ENCODE results near the gene RRP9. TPM values are rescaled to one million over a fixed set of nuclear protein-coding genes. Genes with fewer than 3 reads are reported as not detected.

RRP9 gene
- total RNA-seq, 2 experiments from 2014 or later, result 40.0 to 40.7 TPM

GRCh38 chr3:51982838-51983577 lies 41.3 kb upstream of the RRP9 start, which contains the start of gene ACY1:
ACY1 (plus strand) TSS chr3:51983535; CDS start chr3:51984065, 530 bp downstream.
- ATAC-seq (peak; percentile 91), DNase-seq (peak; percentile 92)
- peaks cover 10% of the 10 kb centered on the region for H3K36me3 Mint-ChIP-seq (ENCODE audit: low read depth)
- peak within 1 kb of the TSS; percentile 92 for H3K4me3 Mint-ChIP-seq
- ChIA-PET POLR2A (interaction anchor here (0.8 to 14.5 kb wide), 12 partner anchors 9 to 302 kb away, joined by 3 to 267 read pairs (median 4); partner anchors contain the start of genes ABHD14A, ABHD14B, DUSP7 and PARP3), CTCF (interaction anchor here (0.7 to 3.6 kb wide), 17 partner anchors 9 to 482 kb away, joined by 3 to 40 read pairs (median 6); partner anchors contain the start of genes ABHD14A, ABHD14B, PARP3 and PCBP4)
- peak within 1 kb of the TSS; percentile 95 for H3K27ac Mint-ChIP-seq
- intact Hi-C loops (cut with micrococcal nuclease), result loop anchor here (5.0 kb wide), 1 partner anchor 41 kb away; the partner anchor contains the start of genes PARP3 and RRP9
- peaks cover 21% of the 10 kb centered on the region for H3K4me1 Mint-ChIP-seq (ENCODE audit: low read depth)
- TF ChIP-seq CTCF (IDR thresholded peaks at IDR 0.05), result peak; percentile 60
- H3K27me3 Mint-ChIP-seq, result no peaks in the 10 kb centered on the region
- H3K9me3 Mint-ChIP-seq, result no peaks in the 10 kb centered on the region

GRCh38 chr3:51982352-51982837 lies 40.7 kb upstream of the RRP9 start:
- Mint-ChIP-seq H3K4me3 (peak overlapping the region; percentile 92), H3K27ac (peak overlapping the region; percentile 95), H3K9me3 (no peaks in the 10 kb centered on the region), H3K4me1 (ENCODE audit: low read depth) (peaks cover 21% of the 10 kb centered on the region), H3K36me3 (ENCODE audit: low read depth) (peaks cover 10% of the 10 kb centered on the region), H3K27me3 (no peaks in the 10 kb centered on the region)
- ChIA-PET POLR2A (interaction anchor here (0.8 to 14.5 kb wide), 11 partner anchors 9 to 215 kb away, joined by 3 to 267 read pairs (median 4); partner anchors contain the start of genes ABHD14A, ABHD14B, DUSP7 and PARP3), CTCF (interaction anchor here (0.7 to 3.6 kb wide), 16 partner anchors 9 to 464 kb away, joined by 3 to 40 read pairs (median 6); partner anchors contain the start of genes ABHD14A, ABHD14B, PARP3 and PCBP4)
- TF ChIP-seq CTCF (IDR thresholded peaks at IDR 0.05), result peak; percentile 76
- ATAC-seq (peak; percentile 41), DNase-seq (peak; percentile 66)
- intact Hi-C loops (cut with micrococcal nuclease), result loop anchor here (5.0 kb wide), 1 partner anchor 40 kb away; the partner anchor contains the start of genes PARP3 and RRP9

- H3K9me3 Mint-ChIP-seq, result no peaks in the 10 kb centered on the region
- TF ChIP-seq CTCF (IDR thresholded peaks at IDR 0.05), result no peak
- H3K27me3 Mint-ChIP-seq, result no peaks in the 10 kb centered on the region
- intact Hi-C loops (cut with micrococcal nuclease), result loop anchor here (5.0 kb wide), 1 partner anchor 38 kb away; the partner anchor contains the start of genes PARP3 and RRP9
- ATAC-seq, result no peak
- peaks cover 37% of the 10 kb centered on the region for H3K4me1 Mint-ChIP-seq (ENCODE audit: low read depth)
- no peak overlapping the region for H3K4me3 Mint-ChIP-seq
- CTCF ChIA-PET, result no interaction called here
- POLR2A ChIA-PET, result interaction anchor here (14.5 kb wide), 1 partner anchor 13 kb away, joined by 267 read pairs; the partner anchor contains the start of gene RPL29
- no peak overlapping the region for H3K27ac Mint-ChIP-seq
- H3K36me3 Mint-ChIP-seq (ENCODE audit: low read depth), result peaks cover 10% of the 10 kb centered on the region
- DNase-seq, result no peak
Measured at GRCh38 chr3:51980253-51980652, 38.5 kb upstream of the RRP9 start.

GRCh38 chr3:51978143-51978502 lies 36.4 kb upstream of the RRP9 start:
- ChIA-PET POLR2A (interaction anchor here (14.5 kb wide), 1 partner anchor 15 kb away, joined by 267 read pairs; the partner anchor contains the start of gene RPL29), CTCF (no interaction called here)
- Mint-ChIP-seq H3K9me3 (no peaks in the 10 kb centered on the region), H3K27me3 (no peaks in the 10 kb centered on the region), H3K4me3 (no peak overlapping the region), H3K36me3 (ENCODE audit: low read depth) (peaks cover 11% of the 10 kb centered on the region), H3K27ac (no peak overlapping the region), H3K4me1 (ENCODE audit: low read depth) (peaks cover 36% of the 10 kb centered on the region)
- no peak for TF ChIP-seq CTCF (IDR thresholded peaks at IDR 0.05)
- no peak for ATAC-seq
- intact Hi-C loops (cut with micrococcal nuclease), result no loop called here
- DNase-seq, result no peak
